Activated CD8-positive, alpha-beta memory T cell treated with anti-CD3 and anti-CD28 coated beads for 48 hours (primary cell): ENCODE data around the gene CHCHD3.
"Not testable (repeated sequence)": the region's sequence is repeated elsewhere in the genome, so short reads cannot be mapped to it uniquely, and the experiment has no call there.

Source experiments
- DNase-seq, 3 experiments: peaks; one replicate each; pipeline ENCODE4 v3.0.0-alpha.2; 2020; ENCODE audit warnings: low read depth in 2 of 3, low spot score in 2 of 3

Gene CHCHD3

DNA sequence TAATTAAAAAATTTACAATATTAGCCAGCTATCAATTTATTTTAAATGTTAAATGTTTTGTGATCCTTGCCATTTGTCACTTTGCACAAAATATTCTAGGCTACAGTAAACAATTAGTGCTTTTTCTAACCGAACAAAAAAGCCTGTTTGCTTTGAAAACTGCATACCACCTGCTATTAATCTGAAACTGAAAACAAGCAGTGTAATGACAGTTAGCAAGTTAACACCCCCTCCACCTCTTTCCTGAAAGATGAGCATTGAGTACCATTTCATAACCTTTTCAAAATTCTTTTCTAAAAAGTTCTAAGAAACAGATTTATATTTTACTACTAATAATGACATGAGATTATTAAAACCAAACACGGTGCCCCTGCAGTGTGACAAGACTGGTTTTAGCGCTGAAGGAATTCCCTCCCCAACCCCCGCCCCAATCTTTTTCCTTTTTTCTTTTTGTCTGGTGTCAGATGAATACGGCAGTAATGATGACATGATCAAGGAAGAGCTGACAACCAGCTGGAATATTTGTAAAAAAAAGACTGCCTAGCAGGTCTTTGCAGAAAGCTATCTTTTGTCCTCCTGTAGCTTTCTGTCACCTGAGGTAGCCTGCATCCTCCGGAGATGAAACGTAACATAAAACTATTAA, 175.6 kb downstream of the CHCHD3 start:
- no peak for DNase-seq

DNA sequence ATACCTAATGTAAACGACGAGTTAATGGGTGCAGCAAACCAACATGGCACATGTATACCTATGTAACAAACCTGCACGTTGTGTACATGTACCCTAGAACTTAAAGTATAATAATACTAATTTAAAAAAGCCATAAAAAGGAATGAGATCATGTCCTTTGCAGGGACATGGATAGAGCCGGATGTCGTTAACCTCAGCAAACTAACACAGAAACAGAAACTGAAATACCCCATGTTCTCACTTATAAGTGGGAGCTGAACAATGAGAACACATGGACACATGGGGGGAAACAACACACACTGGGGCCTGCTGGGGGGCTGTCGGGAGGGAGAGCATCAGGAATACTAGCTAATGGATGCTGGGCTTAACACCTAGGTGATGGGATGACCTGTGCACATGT, 176.8 kb downstream of the CHCHD3 start:
- DNase-seq = not testable (repeated sequence)

DNA sequence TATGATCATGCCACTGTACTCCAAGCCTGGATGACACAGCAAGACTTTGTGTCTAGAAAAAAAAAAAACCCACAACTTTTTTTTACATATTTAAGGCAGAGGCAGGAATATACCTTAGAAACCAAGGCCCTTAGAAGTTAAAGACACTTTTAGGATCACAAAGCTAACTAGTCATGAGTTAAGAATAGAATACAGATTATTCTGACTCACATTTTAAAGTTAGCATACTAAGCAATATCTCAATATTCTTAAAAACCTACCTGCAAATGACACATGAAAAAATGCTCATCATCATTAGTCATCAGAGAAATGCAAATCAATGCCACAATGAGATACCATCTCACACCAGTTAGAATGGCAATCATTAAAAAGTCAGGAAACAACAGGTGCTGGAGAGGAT, 177.7 kb downstream of the CHCHD3 start:
- DNase-seq = no peak

DNA sequence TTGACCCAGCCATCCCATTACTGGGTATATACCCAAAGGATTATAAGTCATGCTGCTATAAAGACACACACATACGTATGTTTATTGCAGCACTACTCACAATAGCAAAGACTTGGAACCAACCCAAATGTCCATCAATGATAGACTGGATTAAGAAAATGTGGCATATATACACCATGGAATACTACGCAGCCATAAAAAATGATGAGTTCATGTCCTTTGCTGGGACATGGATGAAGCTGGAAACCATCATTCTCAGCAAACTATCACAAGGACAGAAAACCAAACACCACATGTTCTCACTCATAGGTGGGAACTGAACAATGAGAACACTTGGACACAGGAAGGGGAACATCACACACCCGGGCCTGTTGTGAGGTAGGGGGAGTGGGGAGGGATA, 179.6 kb downstream of the CHCHD3 start:
- DNase-seq = not testable (repeated sequence)

DNA sequence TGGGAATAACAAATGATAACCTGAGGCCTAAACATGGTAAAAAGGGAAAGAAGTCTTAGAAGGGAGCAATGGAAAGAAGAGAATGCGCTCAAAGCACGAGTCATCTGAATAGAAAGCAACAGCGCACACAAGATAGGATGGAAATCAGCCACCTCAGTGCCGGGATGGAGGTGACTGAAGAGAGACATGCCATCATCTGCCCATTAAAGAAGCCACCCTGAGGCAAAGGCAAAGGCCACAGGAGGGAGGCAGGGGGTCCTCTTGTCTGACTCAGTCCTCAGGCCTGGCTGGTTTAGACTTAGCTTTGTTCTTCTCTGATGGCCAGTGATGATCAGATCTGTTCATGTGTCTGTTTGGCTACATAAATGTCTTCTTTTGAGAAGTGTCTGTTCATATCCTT, 180.6 kb downstream of the CHCHD3 start:
- DNase-seq = no peak

DNA sequence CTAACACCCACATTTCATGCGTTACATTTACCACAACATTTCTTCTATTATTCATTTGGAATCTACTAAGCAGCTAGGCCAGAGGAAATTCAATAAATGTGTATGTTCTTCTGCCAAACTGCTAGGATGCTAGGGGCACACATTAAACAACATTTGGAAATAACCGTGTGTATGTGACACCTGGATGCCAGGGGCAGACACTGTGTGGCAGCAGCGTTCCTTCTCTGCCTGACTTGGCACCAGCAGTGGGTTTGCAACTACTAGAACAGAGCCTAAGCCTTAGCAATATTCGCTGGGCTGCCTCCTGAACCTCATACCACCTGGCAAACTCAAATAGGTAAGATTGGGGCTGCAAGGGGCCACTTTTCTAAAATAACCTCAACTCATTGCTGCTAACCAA, 182.1 kb downstream of the CHCHD3 start:
- no peak for DNase-seq

DNA sequence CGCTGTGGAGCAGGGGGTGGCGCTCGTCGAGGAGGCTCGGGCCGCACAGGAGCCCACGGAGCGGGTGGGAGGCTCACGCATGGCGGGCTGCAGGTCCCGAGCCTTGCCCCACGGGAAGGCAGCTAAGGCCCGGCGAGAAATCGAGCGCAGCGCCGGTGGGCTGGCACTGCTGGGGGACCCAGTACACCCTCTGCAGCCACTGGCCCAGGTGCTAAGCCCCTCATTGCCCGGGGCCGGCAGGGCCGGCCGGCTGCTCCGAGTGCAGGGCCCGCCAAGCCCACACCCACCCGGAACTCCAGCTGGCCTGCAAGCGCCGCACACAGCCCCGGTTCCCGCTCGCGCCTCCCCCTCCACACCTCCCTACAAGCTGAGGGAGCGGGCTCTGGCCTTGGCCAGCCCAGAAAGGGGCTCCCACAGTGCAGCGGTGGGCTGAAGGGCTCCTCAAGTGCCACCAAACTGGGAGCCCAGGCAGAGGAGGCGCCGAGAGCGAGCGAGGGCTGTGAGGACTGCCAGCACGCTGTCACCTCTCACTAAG, 183.2 kb downstream of the CHCHD3 start:
- not testable (repeated sequence) for DNase-seq

DNA sequence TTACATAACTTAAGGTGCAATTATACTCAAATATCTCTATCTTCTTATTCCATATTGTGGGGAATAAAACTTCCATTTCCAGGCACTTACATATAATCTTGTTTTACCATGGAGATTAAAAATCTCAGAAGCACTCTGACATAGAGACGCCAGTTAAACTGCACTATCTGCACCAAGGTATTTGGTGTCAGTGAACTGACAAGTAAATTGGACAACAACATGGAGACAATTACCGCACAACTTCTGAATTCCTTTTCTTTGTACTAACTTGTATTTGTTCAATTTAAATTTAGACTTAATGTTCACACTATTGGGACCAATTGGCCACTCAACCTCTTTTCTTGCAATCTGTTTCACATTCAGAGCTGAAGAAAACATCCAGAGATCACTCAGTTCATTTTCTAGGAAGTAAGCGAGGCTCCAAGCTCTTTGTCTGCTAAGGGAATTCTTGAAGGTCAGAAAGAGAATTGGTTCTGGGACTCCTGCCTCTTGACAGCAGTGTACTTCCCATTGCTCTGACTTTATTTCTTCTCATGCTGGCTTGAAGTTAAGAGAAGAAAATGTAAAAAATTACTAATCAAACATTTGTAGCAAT, 184.7 kb downstream of the CHCHD3 start:
- DNase-seq = no peak

DNA sequence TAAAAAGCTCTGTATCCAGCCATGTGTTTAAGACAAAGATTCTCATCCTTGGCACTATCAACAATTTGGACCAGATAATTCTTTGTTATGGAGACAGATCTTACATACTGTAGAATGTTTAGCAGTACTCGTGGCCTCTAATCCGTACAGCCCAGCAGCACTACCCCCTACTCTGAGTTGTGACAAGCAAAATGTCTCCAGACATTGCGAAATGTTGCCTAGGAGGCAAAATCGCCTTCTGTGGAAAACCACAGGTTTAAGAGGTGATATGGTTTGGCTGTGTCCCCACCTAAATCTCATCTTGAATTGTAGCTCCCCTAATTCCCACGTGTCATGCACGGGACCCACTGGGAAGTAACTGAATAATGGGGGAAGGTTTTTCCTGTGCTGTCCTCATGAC, 186.7 kb downstream of the CHCHD3 start:
- DNase-seq = no peak

DNA sequence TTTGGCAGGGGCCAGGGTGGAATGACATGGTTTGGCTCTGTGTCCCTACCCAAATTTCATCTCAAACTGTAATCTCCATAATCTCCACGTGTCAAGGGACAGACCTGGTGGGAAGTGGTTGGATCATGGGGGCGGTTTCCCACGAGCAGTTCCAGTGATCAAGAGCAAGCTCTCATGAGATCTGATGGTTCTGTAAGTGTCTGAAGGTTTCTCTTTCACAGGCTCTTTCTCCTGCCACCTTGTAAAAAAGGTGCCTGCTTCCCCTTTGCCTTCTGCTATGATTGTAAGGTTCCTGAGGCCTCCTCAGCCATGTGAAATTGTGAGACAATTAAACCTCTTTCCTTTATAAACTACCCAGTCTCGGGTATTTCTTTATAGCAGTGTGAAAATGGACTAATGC, 188.3 kb downstream of the CHCHD3 start:
- no peak for DNase-seq

DNA sequence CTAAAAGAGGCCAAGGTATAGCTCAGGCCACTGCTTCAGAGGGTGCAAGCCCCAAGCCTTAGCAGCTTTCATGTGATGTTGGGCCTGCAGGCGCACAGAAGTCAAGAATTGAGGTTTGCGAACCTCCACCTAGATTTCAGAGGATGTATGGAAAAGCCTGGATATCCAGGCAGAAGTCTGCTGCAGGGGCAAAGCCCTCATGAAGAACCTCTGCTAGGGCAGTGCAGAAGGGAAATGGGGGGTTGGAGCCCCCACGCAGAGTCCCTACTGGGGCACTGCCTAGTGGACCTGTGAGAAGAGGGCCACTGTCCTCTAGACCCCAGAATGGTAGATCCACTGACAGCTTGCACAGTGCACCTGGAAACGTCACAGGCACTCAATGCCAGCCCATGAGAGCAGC, 189.1 kb downstream of the CHCHD3 start:
- DNase-seq = not testable (repeated sequence)

DNA sequence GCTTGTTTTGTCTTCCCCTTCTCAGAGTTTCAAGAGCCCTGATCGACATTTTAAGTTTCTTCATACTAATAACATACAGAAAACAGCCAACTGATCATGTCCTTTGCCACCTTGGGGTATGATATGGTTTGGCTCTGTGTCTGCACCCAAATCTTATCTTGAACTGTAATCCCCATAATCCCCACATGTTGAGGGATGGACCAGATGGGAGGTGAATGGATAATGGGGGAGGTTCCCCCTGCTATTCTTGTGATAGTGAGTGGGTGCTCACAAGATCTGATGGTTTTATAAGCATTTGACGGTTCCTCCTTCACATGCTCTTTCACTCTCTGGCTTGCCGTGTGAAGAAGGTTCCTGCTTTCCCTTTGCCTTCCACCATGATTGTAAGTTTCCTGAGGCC, 190.3 kb downstream of the CHCHD3 start:
- DNase-seq = no peak

DNA sequence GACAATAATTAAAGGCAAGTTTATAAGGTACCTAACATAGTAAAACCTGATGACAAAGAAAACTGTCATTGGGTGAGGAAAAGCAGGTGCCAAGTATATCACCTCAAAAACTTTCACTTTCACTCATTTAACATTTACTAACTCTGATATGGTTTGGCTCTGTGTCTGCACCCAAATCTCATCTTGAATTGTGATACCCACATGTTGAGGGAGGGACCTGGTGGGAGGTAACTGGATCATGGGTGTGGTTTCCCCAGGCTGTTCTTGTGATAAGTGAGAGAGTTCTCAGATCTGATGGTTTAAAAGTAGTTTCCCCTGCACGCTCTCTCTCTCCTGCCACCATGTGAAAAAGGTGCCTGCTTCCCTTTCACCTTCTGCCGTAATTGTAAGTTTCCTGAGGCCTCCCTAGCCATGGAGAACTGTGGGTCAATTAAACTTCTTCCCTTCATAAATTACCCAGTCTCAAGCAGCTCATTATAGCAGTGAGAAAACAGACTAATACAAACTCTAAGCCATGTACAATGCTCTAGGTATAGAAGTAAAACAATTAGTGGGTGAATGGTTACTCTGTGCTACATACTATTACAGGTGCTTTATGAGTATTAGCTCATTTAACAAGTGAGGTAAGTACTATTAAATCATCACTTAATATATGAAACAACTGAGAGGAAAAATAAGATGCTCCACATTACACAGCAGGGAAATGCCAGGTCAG, 199.0 kb downstream of the CHCHD3 start:
- DNase-seq = peak in 1 of 3 experiments; percentile 2

DNA sequence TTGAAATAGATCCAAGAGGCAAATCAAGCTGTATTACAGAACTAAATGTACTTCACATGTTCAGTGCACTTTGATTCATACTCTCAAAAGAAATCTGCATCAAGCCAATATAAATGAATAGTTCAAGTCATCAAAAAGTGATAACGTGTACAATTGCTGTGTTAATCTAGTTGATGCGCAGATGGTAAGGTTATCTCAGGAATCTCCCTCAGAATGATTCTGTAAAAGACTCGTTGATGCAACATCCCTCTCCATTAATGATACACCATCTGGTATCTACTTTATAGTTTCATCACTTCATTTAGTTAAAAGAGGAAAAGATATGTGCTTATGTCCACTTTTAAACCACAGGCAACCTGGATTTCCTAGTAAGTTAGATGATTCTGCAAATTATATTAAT, 200.6 kb downstream of the CHCHD3 start:
- no peak for DNase-seq

DNA sequence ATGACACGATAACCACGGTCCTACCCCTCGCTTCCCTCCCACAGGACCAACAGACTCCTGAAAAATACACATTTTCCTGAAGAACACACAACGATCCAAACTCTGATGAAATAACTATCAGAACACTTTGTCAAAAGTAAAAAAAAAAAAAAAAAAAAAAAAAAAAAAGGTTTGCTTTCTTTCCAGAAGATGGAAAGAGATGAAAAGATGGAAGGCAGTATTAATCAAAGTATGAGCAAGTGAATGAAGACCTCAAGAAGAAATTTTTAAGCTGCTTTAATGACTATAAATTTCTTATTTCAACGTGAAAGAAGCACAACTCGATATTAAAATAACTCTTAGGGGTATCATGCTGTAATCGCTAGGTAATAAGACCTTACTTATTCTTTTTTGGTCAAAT, 202.3 kb downstream of the CHCHD3 start:
- DNase-seq = no peak

DNA sequence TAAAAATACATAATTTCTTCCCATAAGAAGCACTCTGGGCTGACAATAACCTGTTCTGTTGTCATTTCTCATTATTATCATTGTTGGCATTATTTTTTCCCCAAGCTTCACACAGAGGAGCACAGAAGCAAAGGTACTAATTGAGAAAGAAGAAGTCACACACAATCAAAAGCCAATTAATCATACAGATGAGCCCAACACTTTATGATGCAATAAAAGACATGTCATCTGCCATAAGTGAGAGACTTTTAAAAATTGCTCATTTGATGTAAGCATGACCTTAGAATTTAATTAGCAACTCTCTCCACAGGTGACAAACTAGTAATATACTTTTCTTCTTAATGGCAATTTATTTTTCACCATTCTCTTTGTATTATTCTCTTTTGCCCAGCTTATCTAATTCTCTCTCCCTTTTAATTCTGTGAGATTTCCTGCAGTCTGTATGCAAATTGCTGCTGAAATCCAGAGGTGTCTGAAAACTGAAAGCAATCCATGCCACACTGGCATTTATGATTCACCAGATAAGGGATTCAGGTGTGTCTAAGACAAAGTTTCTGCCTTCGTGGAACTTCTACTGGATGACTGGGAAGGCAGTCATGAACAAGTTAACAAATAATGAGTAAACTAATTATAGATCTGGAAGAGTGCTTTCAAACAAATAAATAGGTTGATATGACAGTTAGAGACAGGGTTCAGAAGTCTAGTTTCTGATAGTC, 203.5 kb downstream of the CHCHD3 start:
- no peak for DNase-seq

DNA sequence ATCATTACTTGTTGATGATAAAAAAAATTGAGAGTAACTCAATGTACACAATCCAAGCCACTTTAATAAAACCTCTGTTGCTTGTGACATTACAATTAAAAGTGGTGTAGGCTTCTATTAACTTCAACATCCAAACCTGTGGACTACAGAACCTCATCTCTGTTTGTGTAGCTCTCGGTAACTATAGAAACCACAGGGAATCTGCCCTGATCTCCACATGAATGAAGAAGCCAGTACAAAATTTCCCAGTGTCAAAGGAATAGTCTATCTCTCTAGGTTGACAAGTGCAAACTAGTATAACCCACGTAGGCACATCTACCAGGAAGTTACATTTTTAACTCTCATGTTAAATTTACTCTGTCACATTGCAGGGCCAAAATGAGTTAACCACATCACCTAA, 204.3 kb downstream of the CHCHD3 start:
- DNase-seq = no peak

DNA sequence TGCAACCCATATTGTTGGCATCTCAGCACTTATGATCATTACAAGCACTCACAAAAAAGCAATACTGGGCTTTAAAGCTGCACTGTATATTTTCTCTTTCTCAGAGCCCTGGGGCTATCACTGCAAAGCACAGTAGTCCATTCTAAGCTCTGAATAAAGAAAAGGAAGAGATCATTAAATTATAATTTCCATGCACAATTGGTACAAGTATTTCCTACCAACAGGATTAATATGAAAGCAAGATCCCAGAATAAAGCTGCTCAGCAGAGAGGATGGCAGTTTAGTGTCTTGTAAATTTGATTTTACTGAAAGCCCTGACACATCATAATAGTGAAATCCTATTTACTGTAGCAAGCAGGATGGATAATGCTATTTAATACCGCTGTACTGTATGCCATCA, 205.3 kb downstream of the CHCHD3 start:
- no peak for DNase-seq

DNA sequence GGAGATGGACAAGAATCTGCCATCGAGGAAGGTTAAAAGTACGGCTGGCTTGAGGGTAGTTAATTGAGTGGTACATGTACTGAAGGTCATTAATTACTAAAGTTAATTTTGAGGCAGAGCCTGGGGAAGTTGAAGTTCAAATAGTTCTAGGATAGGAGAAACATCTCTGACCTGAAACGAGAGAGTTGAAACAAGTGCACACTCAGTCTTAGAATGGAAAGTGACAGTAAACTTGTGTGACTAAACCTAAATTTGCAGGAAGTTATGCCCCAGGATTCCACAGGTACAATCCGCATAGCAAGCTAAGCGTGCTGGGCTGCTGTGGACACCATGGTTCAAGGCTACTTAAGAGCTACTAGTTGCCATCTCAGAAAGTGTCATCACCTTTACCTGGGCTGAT, 209.9 kb downstream of the CHCHD3 start:
- no peak for DNase-seq

DNA sequence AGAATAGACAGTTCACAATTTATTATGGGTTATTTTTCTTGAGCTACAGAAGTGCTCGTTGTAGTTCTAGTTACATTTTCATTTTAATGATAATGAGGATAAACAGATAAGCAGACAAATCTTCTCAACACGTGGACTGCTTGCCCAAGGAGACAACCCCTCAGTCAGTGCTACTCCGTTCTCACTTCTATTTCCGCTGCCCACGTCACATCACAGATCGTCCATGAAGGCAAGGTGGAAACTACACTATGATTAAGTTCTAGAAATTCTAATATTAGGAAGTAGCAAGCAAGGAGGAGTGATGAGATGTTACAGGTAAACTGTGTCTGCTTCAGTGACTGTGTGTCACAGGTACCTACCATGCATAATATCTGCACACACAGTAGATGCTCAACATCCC, 210.5 kb downstream of the CHCHD3 start:
- no peak for DNase-seq

DNA sequence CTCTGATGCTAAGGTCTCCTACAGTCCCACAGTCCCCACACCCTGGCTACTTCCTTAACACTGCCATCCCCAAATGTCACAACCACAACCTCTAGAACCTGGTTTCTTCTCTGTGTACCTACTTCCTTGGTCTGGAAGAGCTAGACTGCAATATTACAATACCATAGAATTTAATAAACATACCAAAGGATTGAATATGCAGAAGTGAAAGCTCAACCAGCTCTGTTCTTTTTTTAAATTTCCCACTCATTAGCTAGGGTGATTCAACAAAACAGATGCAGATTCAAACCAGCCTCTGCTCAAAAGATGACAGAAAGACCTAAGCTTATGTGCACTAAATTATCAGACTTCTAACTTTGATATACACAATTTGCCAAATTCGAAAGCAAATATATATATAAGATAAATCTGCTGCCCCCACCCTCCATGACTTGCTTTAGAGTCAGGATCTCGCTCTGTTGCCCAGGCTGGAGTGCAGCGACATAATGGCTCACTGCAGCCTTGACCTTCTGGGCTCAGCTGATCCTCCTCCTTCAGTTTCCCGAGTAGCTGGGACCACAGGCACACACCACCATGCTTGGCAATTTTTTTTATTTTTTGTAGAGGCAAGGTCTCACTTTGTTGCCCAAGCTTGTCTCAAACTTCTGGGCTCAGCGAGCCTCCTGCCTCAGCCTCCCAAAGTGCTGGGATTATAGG, 212.6 kb downstream of the CHCHD3 start:
- DNase-seq = no peak
